CD4-positive, alpha-beta T cell treated with Interleukin-12 subunit alpha and Interleukin-12 subunit beta, for 1 hour (primary cell): Measurements from ENCODE around the gene C1QTNF8.

ENCODE experiments used
- DNase-seq: peaks from one replicate; pipeline ENCODE4 v3.0.0-alpha.2; 2020

C1QTNF8 gene

GRCh38 chr16:1073566-1074378 is 22.3 kb downstream of the C1QTNF8 start:
- no peak for DNase-seq

- DNase-seq, result no peak
These were observed 22.8 kb downstream of the C1QTNF8 start for GRCh38 chr16:1073262-1073558.

GRCh38 chr16:1072526-1073261 is 23.4 kb downstream of the C1QTNF8 start, which contains the start of gene SSTR5:
Gene SSTR5, plus strand, starts transcription at chr16:1072747. Its CDS starts 6,122 bp downstream, at chr16:1078869.
- no peak for DNase-seq

- DNase-seq, result no peak
These were observed 24.4 kb downstream of the C1QTNF8 start for GRCh38 chr16:1071561-1072225.

DNA sequence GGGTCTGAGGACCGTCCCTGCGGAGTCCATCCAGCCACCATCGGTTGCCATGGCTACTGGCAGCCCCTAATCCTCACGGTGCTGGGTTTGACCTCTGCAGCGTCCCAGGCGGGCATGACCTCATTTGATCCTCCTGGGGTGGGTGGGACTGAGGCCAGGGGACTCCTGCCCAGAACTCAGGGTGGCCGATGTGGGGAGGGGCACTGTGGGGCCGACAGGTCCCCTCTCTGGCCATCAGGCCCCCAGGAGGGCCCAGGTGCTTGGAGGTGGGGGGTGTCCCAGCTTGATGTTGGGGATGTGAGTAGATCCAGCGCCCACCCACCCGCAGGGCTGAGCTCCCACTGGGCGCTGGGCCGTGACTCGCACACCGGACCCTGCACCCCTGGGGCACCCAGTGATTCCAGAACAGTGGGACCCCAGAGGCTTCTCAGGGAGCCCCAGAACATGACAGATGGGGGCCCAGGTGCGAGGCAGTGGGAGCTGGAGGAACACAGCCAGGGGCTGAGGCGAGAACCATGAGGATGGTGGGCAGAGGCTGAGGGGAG is 25.1 kb downstream of the C1QTNF8 start:
- DNase-seq, result no peak

GRCh38 chr16:1070084-1070863 is 25.8 kb downstream of the C1QTNF8 start:
- DNase-seq, result no peak

DNA sequence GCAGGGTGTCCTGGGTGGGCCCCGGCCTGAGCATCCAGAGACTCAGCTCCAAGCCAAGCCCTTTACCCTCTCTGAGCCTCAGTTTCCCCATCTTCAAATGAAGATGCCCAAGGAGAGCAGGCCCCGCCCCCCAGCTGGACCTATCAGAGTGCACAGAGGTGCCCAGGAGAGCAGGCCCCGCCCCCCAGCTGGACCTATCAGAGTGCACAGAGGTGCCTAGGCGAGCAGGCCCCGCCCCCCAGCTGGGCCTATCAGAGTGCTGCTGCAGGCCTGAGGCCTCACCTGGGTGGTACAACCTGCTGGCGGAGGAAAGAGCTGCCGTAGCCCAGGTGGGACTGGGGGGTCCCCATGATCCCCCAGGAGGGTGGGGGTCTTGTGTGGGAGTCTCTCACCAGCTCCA is 26.9 kb downstream of the C1QTNF8 start:
- no peak for DNase-seq

- no peak for DNase-seq
These were observed 27.6 kb downstream of the C1QTNF8 start for GRCh38 chr16:1068451-1068850.

DNA sequence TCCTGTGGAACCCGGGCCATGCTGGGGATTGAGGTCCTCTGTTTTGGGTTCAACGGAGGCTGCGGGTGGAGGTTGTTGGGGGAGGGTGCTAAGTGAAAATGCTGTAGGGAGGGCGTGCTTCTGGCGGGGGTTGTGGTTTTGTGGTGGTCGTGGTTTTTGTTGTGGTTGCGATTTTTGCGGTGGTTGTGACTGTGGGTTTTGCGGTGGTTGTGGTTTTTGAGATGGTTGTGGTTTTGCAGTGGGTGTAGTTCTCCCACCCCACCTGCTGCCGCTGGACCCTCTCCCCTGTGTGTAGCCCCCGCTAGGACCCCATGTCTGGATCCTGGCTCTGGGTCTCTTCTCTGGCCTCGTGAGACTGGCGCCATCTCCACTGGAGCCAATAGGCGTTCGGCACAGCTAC is 28.4 kb downstream of the C1QTNF8 start:
- DNase-seq, result no peak

GRCh38 chr16:1066584-1067172 is 29.4 kb downstream of the C1QTNF8 start:
- no peak for DNase-seq

DNA sequence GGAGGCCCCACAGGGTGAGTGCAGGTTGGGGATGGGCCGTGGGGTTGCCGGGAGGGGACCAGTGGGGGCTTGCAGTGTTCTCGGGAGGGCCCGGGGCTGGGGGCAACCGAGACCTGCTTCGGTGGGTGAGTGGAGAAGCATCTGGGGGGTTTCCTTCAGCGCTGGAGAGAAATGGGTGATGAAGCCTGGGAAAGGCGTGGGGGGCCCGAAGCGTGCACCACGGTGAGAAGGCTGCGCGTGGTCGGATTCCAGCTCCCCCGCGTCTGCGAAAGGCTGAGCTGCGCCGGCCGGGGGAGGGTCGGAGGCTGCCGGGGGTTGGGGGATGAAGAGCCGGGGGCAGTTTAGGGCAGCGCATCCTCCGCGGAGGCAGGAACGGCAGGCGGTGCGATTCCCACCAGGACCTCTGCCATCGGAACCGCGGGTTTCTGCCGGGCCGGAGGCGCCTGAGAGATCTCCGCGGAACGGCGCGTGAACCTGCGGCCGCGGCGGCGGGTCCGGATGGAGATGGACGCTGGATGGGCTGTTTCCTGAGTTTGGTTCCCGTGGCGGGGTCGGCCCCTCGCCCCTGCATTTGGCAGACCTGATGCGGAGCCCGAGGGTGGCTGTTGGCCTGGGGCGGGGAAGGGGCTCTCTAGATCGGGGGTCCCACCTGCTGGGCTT is 30.4 kb downstream of the C1QTNF8 start:
- no peak for DNase-seq

DNA sequence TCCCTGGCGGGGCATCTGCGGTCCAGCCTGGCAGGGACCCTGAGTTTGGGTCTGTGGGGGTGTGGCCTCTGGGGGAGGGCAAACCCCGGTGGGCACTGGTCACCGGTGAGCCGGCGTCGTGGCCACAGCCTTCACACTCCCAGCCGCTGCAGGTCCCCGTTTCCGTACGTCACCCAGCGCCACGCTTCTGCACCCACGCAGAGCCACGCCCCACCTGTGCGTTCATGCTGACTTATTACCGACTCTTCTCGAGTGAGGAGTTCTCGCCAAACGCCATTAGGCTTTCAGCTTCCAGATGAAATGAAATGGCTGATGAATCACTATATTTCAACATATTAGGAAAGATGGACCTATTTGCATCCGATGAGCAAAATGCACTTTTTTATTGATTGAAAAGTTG is 32.3 kb downstream of the C1QTNF8 start:
- no peak for DNase-seq

GRCh38 chr16:1062895-1063294 is 33.1 kb downstream of the C1QTNF8 start:
- no peak for DNase-seq

DNA sequence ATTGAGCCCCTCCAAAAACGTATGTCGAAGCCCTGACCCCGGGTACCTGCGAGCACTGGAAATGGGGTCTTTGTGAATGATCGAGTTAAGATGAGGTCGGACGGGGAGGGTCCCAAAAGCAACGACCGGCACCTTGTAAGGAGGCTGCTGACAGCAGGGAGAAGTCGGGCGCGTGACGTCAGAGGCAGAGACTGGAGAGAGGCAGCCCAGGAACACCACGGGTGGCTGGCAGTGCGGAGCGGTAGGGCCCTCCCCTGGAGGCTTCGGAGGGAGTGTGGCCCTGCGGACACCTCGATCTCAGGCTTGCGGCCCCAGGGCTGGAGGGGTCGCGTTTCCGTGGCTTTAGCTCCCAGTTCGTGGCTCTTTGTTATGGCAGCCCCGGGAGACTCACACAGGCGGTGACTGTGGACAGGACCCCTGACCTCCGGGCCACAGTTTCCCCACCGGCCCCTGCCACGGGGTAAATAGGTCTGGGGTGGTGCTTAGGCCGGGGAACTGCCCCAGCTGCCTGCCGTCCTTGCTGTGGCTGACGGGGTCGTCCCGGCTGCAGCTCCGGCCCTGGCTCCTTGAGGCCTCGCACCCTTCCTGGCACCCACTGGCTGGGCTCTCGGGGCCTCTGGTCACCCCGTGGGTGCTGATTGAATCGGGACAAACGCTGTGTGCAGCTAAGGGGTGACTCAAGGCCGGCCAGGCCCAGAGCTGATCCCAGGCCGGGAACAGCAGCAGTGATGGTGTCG is 34.1 kb downstream of the C1QTNF8 start:
- no peak for DNase-seq

GRCh38 chr16:1060416-1061340 is 35.4 kb downstream of the C1QTNF8 start:
- no peak for DNase-seq

GRCh38 chr16:1059310-1059709 is 36.7 kb downstream of the C1QTNF8 start:
- DNase-seq, result no peak

DNA sequence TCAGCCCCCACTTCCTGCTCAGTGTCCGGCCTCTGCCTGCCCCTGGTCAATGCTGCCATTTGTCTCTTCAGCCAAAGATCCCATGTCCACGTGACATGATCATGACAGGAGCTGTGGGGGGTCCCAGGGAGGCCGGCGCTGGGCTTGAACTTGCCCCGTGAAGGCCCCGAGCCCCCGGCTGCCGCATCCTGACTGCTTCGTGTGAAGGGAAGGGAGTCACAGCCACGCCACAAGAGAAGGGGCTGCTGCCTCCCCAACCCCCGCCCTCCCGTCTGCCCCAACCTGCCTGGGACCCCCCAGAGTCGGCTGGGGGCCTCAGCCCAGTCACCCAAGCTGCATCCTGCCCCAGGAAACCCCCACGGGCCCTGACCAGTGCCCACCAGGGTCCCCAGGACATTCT is 37.8 kb downstream of the C1QTNF8 start:
- no peak for DNase-seq

- peak; percentile 60 for DNase-seq
These were observed 38.7 kb downstream of the C1QTNF8 start for GRCh38 chr16:1057252-1057932.

DNA sequence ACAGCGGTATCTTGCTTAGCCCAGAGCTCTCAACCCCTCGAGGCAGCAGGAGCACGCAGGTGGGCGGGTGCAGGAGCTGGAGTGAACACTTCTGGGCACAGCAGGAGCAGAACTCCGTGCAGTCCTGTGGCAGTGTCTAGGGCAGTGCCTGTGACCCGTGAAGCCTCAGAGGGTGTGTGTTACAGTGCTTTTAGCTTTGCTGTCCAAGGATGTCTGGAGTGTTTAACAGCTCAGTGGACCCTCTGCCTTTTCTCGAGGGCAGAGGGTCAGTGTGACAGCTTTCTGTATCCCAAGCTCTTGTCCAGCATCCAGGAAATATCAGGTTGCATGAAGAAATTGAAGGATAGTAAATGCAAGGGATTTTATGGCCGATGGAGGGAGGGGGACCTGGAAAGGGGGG is 39.8 kb downstream of the C1QTNF8 start:
- no peak for DNase-seq
